HCT116 (cell line): ENCODE measurements around the gene NTHL1. TPM values are rescaled to one million over a fixed set of nuclear protein-coding genes. Genes with fewer than 3 reads are reported as not detected.

Source experiments
- ATAC-seq: fragments of 200-7000 bp; cut with Tn5 transposase; 2 replicates; pipeline ENCODE4 v1.9.1; 2020; ENCODE audit warnings: mild to moderate bottlenecking, moderate library complexity
- BruUV-seq: library from RNA; stranded (reverse); fragments of 400-500 nt; replicated peaks from 2 replicates; lab custom pipeline; 2021; lab: Mats Ljungman, UMichigan
- CTCF ChIA-PET: fragments of 300-600 bp; sonication (Branson Sonifier 250); formaldehyde crosslinking; loops from one replicate; lab custom pipeline; 2021; ENCODE audit warnings: antibody characterized with exemption; lab: Charles Lee
- POLR2A ChIA-PET: fragments of 300-600, 350-600 bp; sonication (Branson Sonifier 250); formaldehyde crosslinking; loops from one replicate; lab custom pipeline; 2021; ENCODE audit warnings: antibody characterized with exemption; lab: Charles Lee
- RAD21 ChIA-PET, 2 experiments: fragments of 300-600 bp; sonication (Branson Sonifier 250); formaldehyde crosslinking; loops; one replicate each; lab custom pipeline; 2023; ENCODE audit warnings: low total read pairs in 2 of 2; ENCODE audit not compliant: uncharacterized antibody in 2 of 2, unreplicated experiment in 2 of 2, low non-redundant PET in 1 of 2; lab: Charles Lee
- DNase-seq: peaks from one replicate; pipeline ENCODE4 v3.0.0-alpha.2; 2010; ENCODE audit warnings: low read depth, low spot score
- H2AFZ ChIP-seq: fragments of 200-600 bp; shearing (Covaris generic), sonication (generic); 2 replicates; pipeline ENCODE4 v1.6.1; 2017; ENCODE audit warnings: low read depth, mixed run types, mixed read lengths, antibody characterized with exemption, low read length; ENCODE audit not compliant: poor library complexity, severe bottlenecking
- H3K27ac ChIP-seq: 2 replicates; pipeline ENCODE4 v1.5.1; 2012; ENCODE audit warnings: low read depth, low read length
- H3K27me3 ChIP-seq: fragments of 200-600 bp; sonication (generic); 2 replicates; pipeline ENCODE4 v1.6.1; 2016; ENCODE audit warnings: mixed run types, low read length, mixed read lengths; ENCODE audit not compliant: insufficient read depth
- H3K36me3 ChIP-seq, 2 experiments: fragments of 200-500 bp in 1 of 2; fragments of 200-600 bp in 1 of 2; sonication (Bioruptor generic) in 1 of 2; sonication (generic) in 1 of 2; 2 replicates each; pipeline versions ENCODE4 v1.5.1 to v1.6.1; 2014 to 2016; ENCODE audit warnings: low read length in 2 of 2, inconsistent platforms in 1 of 2, mixed read lengths in 1 of 2, mixed run types in 1 of 2; ENCODE audit not compliant: insufficient read depth in 2 of 2, control insufficient read depth in 1 of 2
- H3K4me1 ChIP-seq, 2 experiments: fragments of 200-600 bp in 1 of 2; sonication (generic) in 1 of 2; 2 replicates each; pipeline versions ENCODE4 v1.5.1 to v1.6.1; 2012 to 2017; ENCODE audit warnings: low read length in 2 of 2, inconsistent platforms in 1 of 2, mild to moderate bottlenecking in 1 of 2, mixed read lengths in 1 of 2, mixed run types in 1 of 2, moderate library complexity in 1 of 2; ENCODE audit not compliant: insufficient read depth in 2 of 2, control insufficient read depth in 1 of 2
- H3K4me2 ChIP-seq: fragments of 200-600 bp; sonication (generic); 2 replicates; pipeline ENCODE4 v1.6.1; 2017; ENCODE audit warnings: mixed run types, low read length, mixed read lengths
- H3K4me3 ChIP-seq, 2 experiments: fragments of 200-600 bp in 1 of 2; sonication (generic) in 1 of 2; replicated peaks in 1 of 2; 2 replicates each; pipeline ENCODE4 v1.5.1; 2011 to 2016; ENCODE audit warnings: low read length in 2 of 2, control low read depth in 1 of 2, low read depth in 1 of 2, mild to moderate bottlenecking in 1 of 2, mixed read lengths in 1 of 2, mixed run types in 1 of 2
- H3K79me2 ChIP-seq: fragments of 200-600 bp; sonication (generic); 2 replicates; pipeline ENCODE4 v1.6.1; 2017; ENCODE audit warnings: mild to moderate bottlenecking, mixed run types, low read length, moderate library complexity, mixed read lengths; ENCODE audit not compliant: insufficient read depth
- H3K9ac ChIP-seq: fragments of 200-600 bp; sonication (generic); 2 replicates; pipeline ENCODE4 v1.6.1; 2016; ENCODE audit warnings: low read length, mixed read lengths
- H3K9me2 ChIP-seq: fragments of 200-600 bp; sonication (generic), shearing (Covaris generic); 2 replicates; pipeline ENCODE4 v1.6.1; 2017; ENCODE audit warnings: mixed run types, mild to moderate bottlenecking, moderate library complexity; ENCODE audit not compliant: insufficient read depth
- H3K9me3 ChIP-seq, 2 experiments: fragments of 200-500 bp in 1 of 2; fragments of 200-600 bp in 1 of 2; sonication (Bioruptor generic) in 1 of 2; sonication (generic) in 1 of 2; 2 replicates each; pipeline ENCODE4 v1.6.1; 2014 to 2017; ENCODE audit warnings: low read length in 2 of 2, mixed read lengths in 2 of 2, inconsistent platforms in 1 of 2, low read depth in 1 of 2, mild to moderate bottlenecking in 1 of 2, mixed run types in 1 of 2, moderate library complexity in 1 of 2; ENCODE audit not compliant: control insufficient read depth in 1 of 2, insufficient read depth in 1 of 2
- H4K20me1 ChIP-seq: fragments of 200-600 bp; sonication (generic), shearing (Covaris generic); 2 replicates; pipeline ENCODE4 v1.6.1; 2017; ENCODE audit warnings: mixed run types, mild to moderate bottlenecking, moderate library complexity; ENCODE audit not compliant: insufficient read depth
- CTCF ChIP-seq, 3 experiments: fragments of 200-600 bp in 1 of 3; sonication (generic) in 1 of 3; IDR thresholded peaks in 2 of 3; conservative IDR thresholded peaks in 1 of 3; 2 replicates each; pipeline ENCODE4 v1.5.1; 2012 to 2017; ENCODE audit warnings: low read depth in 2 of 3, low read length in 2 of 3, antibody characterized with exemption in 1 of 3, borderline replicate concordance in 1 of 3, control low read depth in 1 of 3, mild to moderate bottlenecking in 1 of 3, mixed read lengths in 1 of 3, mixed run types in 1 of 3, moderate library complexity in 1 of 3; ENCODE audit not compliant: insufficient read depth in 1 of 3
- EGR1 ChIP-seq: IDR thresholded peaks from 2 replicates; pipeline ENCODE4 v1.6.1; 2012; ENCODE audit warnings: low read depth
- MAX ChIP-seq: IDR thresholded peaks from 2 replicates; pipeline ENCODE4 v1.6.1; 2012
- POLR2AphosphoS5 ChIP-seq: IDR thresholded peaks from 2 replicates; pipeline ENCODE4 v1.6.1; 2011; ENCODE audit warnings: mild to moderate bottlenecking, low read depth, low read length, moderate library complexity
- RAD21 ChIP-seq: IDR thresholded peaks from 2 replicates; pipeline ENCODE4 v1.6.1; 2012; ENCODE audit warnings: low read depth, mild to moderate bottlenecking
- SIN3A ChIP-seq: IDR thresholded peaks from 2 replicates; pipeline ENCODE4 v1.6.1; 2012; ENCODE audit warnings: low read depth
- TCF7L2 ChIP-seq: IDR thresholded peaks from 2 replicates; pipeline ENCODE4 v1.7.0; 2011; ENCODE audit warnings: borderline replicate concordance, inconsistent platforms; ENCODE audit not compliant: insufficient read depth, insufficient read length; ENCODE audit errors: extremely low read depth
- YY1 ChIP-seq: IDR thresholded peaks from 2 replicates; pipeline ENCODE4 v1.6.1; 2011; ENCODE audit warnings: low read length, low read depth, moderate library complexity, mild to moderate bottlenecking; ENCODE audit not compliant: insufficient replicate concordance; ENCODE audit errors: extremely low read depth
- intact Hi-C: fragments of 100-400 bp; cut with micrococcal nuclease; formaldehyde crosslinking; loops from 2 replicates; pipeline ENCODE4 v1.10.0; 2022
- total RNA-seq: library from RNA; stranded (reverse); gene quantifications from one replicate; pipeline ENCODE4 v1.2.1, GENCODE V29; 2021; ENCODE audit not compliant: unreplicated experiment

Gene NTHL1
- total RNA-seq, 1 experiment from 2014 or later = 40.1 TPM

- CTCF ChIA-PET = interaction anchor here (0.7 kb wide), 1 partner anchor 84 kb away, joined by 3 read pairs; no protein-coding TSS in a partner anchor
- Histone ChIP-seq H3K9ac (no peak overlapping the region), H3K4me3 (no peak overlapping the region), H3K4me2 (no peak overlapping the region), H3K27me3 (no peaks in the 10 kb centered on the region), H4K20me1 (no peaks in the 10 kb centered on the region), H3K9me3 (no peaks in the 10 kb centered on the region), H3K9me2 (no peaks in the 10 kb centered on the region), H2AFZ (no peak overlapping the region), H3K79me2 (no peaks in the 10 kb centered on the region), H3K36me3 (no peaks in the 10 kb centered on the region; a peak in 2 of 4 replicates), H3K4me1 (no peaks in the 10 kb centered on the region), H3K27ac (no peak overlapping the region)
- no TSS peak for BruUV-seq
- DNase-seq (no peak), ATAC-seq (peak; percentile 80)
- POLR2A ChIA-PET = no interaction called here
- TF ChIP-seq EGR1 (no peak), MAX (no peak), CTCF (IDR thresholded peaks at IDR 0.05 in 2 of 3, conservative IDR thresholded peaks at IDR 0.05 in 1 of 3; ENCODE audit: borderline replicate concordance in 1 of 3, insufficient read depth in 1 of 3, low read depth in 2 of 3, low read length in 2 of 3) (peak in 2 of 3 experiments; percentile 35 to 37; a peak in 4 of 6 replicates)
- RAD21 ChIA-PET = no interaction called here
- intact Hi-C loops = no loop called here
These were observed 9.2 kb upstream of the NTHL1 start for GRCh38 chr16:2056681-2057407.

GRCh38 chr16:2056077-2056476 lies 8.4 kb upstream of the NTHL1 start:
- intact Hi-C loops = no loop called here
- TF ChIP-seq CTCF (IDR thresholded peaks at IDR 0.05 in 2 of 3, conservative IDR thresholded peaks at IDR 0.05 in 1 of 3; ENCODE audit: borderline replicate concordance in 1 of 3, insufficient read depth in 1 of 3, low read depth in 2 of 3, low read length in 2 of 3) (peak; percentile 8 to 42 (median 8); a peak in 1 of 6 replicates), SIN3A (no peak), POLR2AphosphoS5 (no peak), TCF7L2 (no peak), EGR1 (no peak), YY1 (no peak), RAD21 (peak; percentile 32; the same call in 1 of the 2 replicates)

More at GRCh38 chr16:2056077-2056476, 8.4 kb upstream of the NTHL1 start:
- Histone ChIP-seq H3K27ac (no peak overlapping the region), H3K4me3 (no peak overlapping the region), H3K36me3 (no peaks in the 10 kb centered on the region; a peak in 2 of 4 replicates), H3K4me2 (no peak overlapping the region), H3K27me3 (no peaks in the 10 kb centered on the region), H2AFZ (no peak overlapping the region), H3K4me1 (no peaks in the 10 kb centered on the region), H3K79me2 (no peaks in the 10 kb centered on the region), H3K9me2 (no peaks in the 10 kb centered on the region), H4K20me1 (no peaks in the 10 kb centered on the region), H3K9me3 (no peaks in the 10 kb centered on the region), H3K9ac (no peak overlapping the region)
- ChIA-PET RAD21 (no interaction called here), POLR2A (no interaction called here), CTCF (interaction anchor here (0.7 kb wide), 1 partner anchor 9 kb away, joined by 3 read pairs; the partner anchor contains the start of genes NTHL1 and TSC2)
- no peak for DNase-seq
- BruUV-seq = no TSS peak
- ATAC-seq = peak; percentile 59
